B cell (primary cell): ENCODE measurements around the gene ATAD3B. TPM values are rescaled to one million over a fixed set of nuclear protein-coding genes. Genes with fewer than 3 reads are reported as not detected.
"Not testable (repeated sequence)": the region's sequence is repeated elsewhere in the genome, so short reads cannot be mapped to it uniquely, and the experiment has no call there.

ENCODE experiments used
- ATAC-seq: fragments of 200-7000 bp; cut with Tn5 transposase; one replicate; pipeline ENCODE4 v1.10.0; 2021; ENCODE audit warnings: low read depth, mild to moderate bottlenecking, moderate number of reproducible peaks, moderate library complexity
- CTCF ChIA-PET: fragments of 350-600 bp; sonication (Branson Sonifier 250); formaldehyde crosslinking; loops from one replicate; lab custom pipeline; 2021; ENCODE audit warnings: antibody characterized with exemption, inconsistent platforms; lab: Charles Lee
- POLR2A ChIA-PET: fragments of 350-600 bp; sonication (Branson Sonifier 250); formaldehyde crosslinking; loops from one replicate; lab custom pipeline; 2021; ENCODE audit warnings: antibody characterized with exemption; lab: Charles Lee
- DNase-seq: peaks from one replicate; pipeline ENCODE4 v3.0.0; 2013
- H2AFZ ChIP-seq: 2 replicates; pipeline ENCODE4 v1.6.1; 2012; ENCODE audit warnings: mild to moderate bottlenecking, low read depth, low read length; ENCODE audit not compliant: insufficient read depth, poor library complexity, severe bottlenecking
- H3K27ac ChIP-seq, 2 donors: 1 replicate in 1 of 2; 2 replicates in 1 of 2; pipeline ENCODE4 v1.5.1; 2012 to 2013; ENCODE audit warnings: low read length in 2 of 2, mild to moderate bottlenecking in 2 of 2, moderate library complexity in 1 of 2
- H3K27me3 ChIP-seq, 4 experiments: fragments of 200-600 bp in 1 of 4; sonication (generic) in 1 of 4; replicated peaks in 1 of 4; 1 replicate in 2 of 4; 2 replicates in 2 of 4; pipeline versions ENCODE4 v1.6.1 to v1.7.0; 2013 to 2016; ENCODE audit warnings: low read length in 3 of 4, mild to moderate bottlenecking in 2 of 4, mixed read lengths in 1 of 4, moderate library complexity in 1 of 4; ENCODE audit not compliant: insufficient read depth in 4 of 4, control insufficient read depth in 3 of 4; ENCODE audit errors: control extremely low read depth in 1 of 4
- H3K36me3 ChIP-seq, 2 experiments: replicated peaks in 1 of 2; 1 replicate in 1 of 2; 2 replicates in 1 of 2; pipeline versions ENCODE4 v1.6.1 to v1.7.1; 2013; ENCODE audit warnings: low read length in 1 of 2; ENCODE audit not compliant: insufficient read depth in 2 of 2, control insufficient read depth in 1 of 2; ENCODE audit errors: control extremely low read depth in 1 of 2, extremely low read depth in 1 of 2
- H3K4me1 ChIP-seq, 2 donors: fragments of 200-600 bp in 1 of 2; sonication (generic) in 1 of 2; 1 replicate in 1 of 2; 2 replicates in 1 of 2; pipeline versions ENCODE4 v1.5.1 to v1.6.1; 2013 to 2017; ENCODE audit warnings: low read length in 2 of 2; ENCODE audit not compliant: control insufficient read depth in 2 of 2, insufficient read depth in 2 of 2
- H3K4me2 ChIP-seq: replicated peaks from 2 replicates; pipeline ENCODE3; 2012; ENCODE audit warnings: mild to moderate bottlenecking, low read depth, low read length; ENCODE audit not compliant: poor library complexity, severe bottlenecking
- H3K4me3 ChIP-seq, 5 experiments: fragments of 200-600 bp in 1 of 5; sonication (generic) in 1 of 5; 1 replicate in 3 of 5; 2 replicates in 2 of 5; pipeline versions ENCODE4 v1.5.1 to v1.7.0; 2011 to 2016; ENCODE audit warnings: low read length in 4 of 5, mild to moderate bottlenecking in 4 of 5, low read depth in 2 of 5, control low read depth in 1 of 5, moderate library complexity in 1 of 5; ENCODE audit not compliant: insufficient read depth in 1 of 5; ENCODE audit errors: control extremely low read depth in 1 of 5, extremely low read depth in 1 of 5
- H3K79me2 ChIP-seq: fragments of 200-600 bp; sonication (generic); one replicate; pipeline ENCODE4 v1.6.0; 2016; ENCODE audit warnings: low read length; ENCODE audit not compliant: control insufficient read depth, insufficient read depth
- H3K9ac ChIP-seq: fragments of 200-600 bp; sonication (generic); 2 replicates; pipeline ENCODE4 v1.6.1; 2017; ENCODE audit warnings: mild to moderate bottlenecking, low read length, moderate library complexity
- H3K9me3 ChIP-seq, 3 donors: one replicate each; pipeline versions ENCODE4 v1.6.1 to v1.7.1; 2013; ENCODE audit warnings: low read length in 2 of 3; ENCODE audit not compliant: control insufficient read depth in 2 of 3, insufficient read depth in 1 of 3; ENCODE audit errors: control extremely low read depth in 1 of 3
- H4K20me1 ChIP-seq: 2 replicates; pipeline ENCODE4 v1.6.0; 2012; ENCODE audit warnings: mild to moderate bottlenecking, low read length; ENCODE audit not compliant: insufficient read depth, control insufficient read depth, poor library complexity, severe bottlenecking
- H3K27ac Mint-ChIP-seq: one replicate; pipeline ENCODE4 v1.8.0; 2021; ENCODE audit warnings: mixed read lengths
- H3K27me3 Mint-ChIP-seq: one replicate; pipeline ENCODE4 v1.8.0; 2021; ENCODE audit warnings: mixed read lengths
- H3K4me1 Mint-ChIP-seq: one replicate; pipeline ENCODE4 v1.8.0; 2021; ENCODE audit warnings: mixed read lengths
- H3K4me3 Mint-ChIP-seq: one replicate; pipeline ENCODE4 v1.8.0; 2021; ENCODE audit warnings: mixed read lengths
- H3K9me3 Mint-ChIP-seq: one replicate; pipeline ENCODE4 v1.8.0; 2022; ENCODE audit warnings: mixed read lengths; ENCODE audit not compliant: insufficient read depth
- CTCF ChIP-seq: fragments of 200-600 bp; IDR thresholded peaks from one replicate; pipeline ENCODE4 v1.8.0; 2022; ENCODE audit warnings: antibody characterized with exemption, mild to moderate bottlenecking
- EZH2 ChIP-seq: IDR thresholded peaks from 2 replicates; pipeline ENCODE4 v1.6.1; 2012; ENCODE audit warnings: borderline replicate concordance, low read depth, mild to moderate bottlenecking, moderate library complexity, low read length; ENCODE audit not compliant: insufficient read depth, poor library complexity, severe bottlenecking
- WGBS: methylation state at CpG from one replicate; pipeline ENCODE4 v1.1.5; 2013; ENCODE audit warnings: missing lambda C conversion rate; ENCODE audit not compliant: insufficient coverage; 5-methylcytosine and 5-hydroxymethylcytosine counted together
- intact Hi-C: fragments of 100-400 bp; cut with micrococcal nuclease; formaldehyde crosslinking; loops from one replicate; pipeline ENCODE4 v1.10.0; 2022
- polyA plus RNA-seq: library from polyadenylated mRNA; depleted of rRNA; stranded (reverse); fragments of >200 nt; gene quantifications from 2 replicates; pipeline ENCODE4 v1.2.3, GENCODE V29; 2012
- total RNA-seq, 2 donors: library from RNA; stranded (reverse); fragments of 120-200 nt in 1 of 2; gene quantifications; 1 replicate in 1 of 2; 2 replicates in 1 of 2; pipeline versions ENCODE4 v1.2.3 to v1.2.4, GENCODE V29; 2013 to 2022

The ATAD3B gene
- total and polyA plus RNA-seq, 2 donors (not counting 1 experiment from before 2014, with no cell fraction given): 50.9 to 51.5 TPM

- intact Hi-C loops: no loop called here
Observed at GRCh38 chr1:1451696-1452364, 19.7 kb upstream of the ATAD3B start.

DNA sequence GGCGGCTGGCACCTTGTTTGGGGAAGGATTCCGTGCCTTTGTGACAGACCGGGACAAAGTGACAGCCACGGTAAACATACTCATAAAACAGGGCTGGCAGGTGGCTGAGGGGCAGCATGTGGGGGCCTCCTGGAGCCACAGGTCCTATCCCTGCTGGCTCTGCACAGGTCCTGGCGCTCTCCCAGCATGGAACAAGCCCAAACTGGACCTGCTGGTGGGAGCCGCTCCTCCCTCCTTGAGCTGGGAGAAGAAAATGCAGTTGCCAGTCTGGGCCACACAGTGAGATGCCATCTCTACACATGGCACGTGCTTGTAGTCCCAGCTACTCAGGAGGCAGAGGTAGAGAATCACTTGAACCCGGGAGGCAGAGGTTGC is 19.2 kb upstream of the ATAD3B start:
- intact Hi-C loops, DNase-seq, H3K27me3 Mint-ChIP-seq, H3K9ac ChIP-seq, H3K79me2 ChIP-seq, H3K9me3 ChIP-seq, H4K20me1 ChIP-seq, H3K4me3 ChIP-seq, H3K4me1 Mint-ChIP-seq, H3K4me2 ChIP-seq, POLR2A ChIA-PET, H3K27ac Mint-ChIP-seq, CTCF ChIA-PET, H3K27ac ChIP-seq, ATAC-seq, H3K4me3 Mint-ChIP-seq, H3K27me3 ChIP-seq, H3K36me3 ChIP-seq, H3K9me3 Mint-ChIP-seq, H3K4me1 ChIP-seq, H2AFZ ChIP-seq: not testable (repeated sequence)
- WGBS: 77% methylated on average over 5 of the region's 8 CpGs

More at GRCh38 chr1:1451696-1452364, 19.7 kb upstream of the ATAD3B start:
- Mint-ChIP-seq H3K27ac (no peak overlapping the region), H3K27me3 (peaks cover 3% of the 10 kb centered on the region), H3K9me3 (no peaks in the 10 kb centered on the region), H3K4me1 (no peaks in the 10 kb centered on the region), H3K4me3 (no peak overlapping the region)
- 87% methylated on average over 24 of the region's 26 CpGs for WGBS
- Histone ChIP-seq H3K9ac (no peak overlapping the region), H4K20me1 (no peaks in the 10 kb centered on the region), H3K4me1 (no peaks in the 10 kb centered on the region), H3K79me2 (no peaks in the 10 kb centered on the region), H3K27me3 (no peaks in the 10 kb centered on the region), H3K9me3 (no peaks in the 10 kb centered on the region), H3K27ac (no peak overlapping the region), H3K4me2 (no peak overlapping the region), H2AFZ (no peak overlapping the region), H3K4me3 (no peak overlapping the region), H3K36me3 (no peaks in the 10 kb centered on the region)
- POLR2A ChIA-PET: no interaction called here
- TF ChIP-seq CTCF (no peak), EZH2 (no peak)
- ATAC-seq (no peak), DNase-seq (no peak)
- CTCF ChIA-PET: no interaction called here
